Epithelial cell of prostate (primary cell): ENCODE data around the gene MAN2B2.
A peak's percentile ranks its signal among the peaks of the same experiment; 100 is the strongest.

Source experiments
- DNase-seq: peaks from one replicate; pipeline ENCODE4 v3.0.0-alpha.2; 2011; ENCODE audit warnings: low read depth, low spot score
- H3K27ac ChIP-seq: fragments of 450-650 bp; 2 replicates; pipeline ENCODE4 v1.5.1; 2017; ENCODE audit warnings: mild to moderate bottlenecking

Gene MAN2B2

GRCh38 chr4:6565691-6566390 lies 9.1 kb upstream of the MAN2B2 start:
- DNase-seq = no peak

GRCh38 chr4:6566391-6567190 lies 8.4 kb upstream of the MAN2B2 start:
- no peak overlapping the region for H3K27ac ChIP-seq
- no peak for DNase-seq

More at GRCh38 chr4:6565691-6566390, 9.1 kb upstream of the MAN2B2 start:
- H3K27ac ChIP-seq = no peak overlapping the region

- H3K27ac ChIP-seq = no peak overlapping the region
- no peak for DNase-seq
These were observed 7.8 kb upstream of the MAN2B2 start for GRCh38 chr4:6567218-6567617.

GRCh38 chr4:6568148-6568547 lies 6.8 kb upstream of the MAN2B2 start:
- H3K27ac ChIP-seq = no peak overlapping the region
- DNase-seq = no peak

GRCh38 chr4:6568689-6569332 lies 6.2 kb upstream of the MAN2B2 start:
- DNase-seq = peak; percentile 51
- H3K27ac ChIP-seq = no peak overlapping the region

GRCh38 chr4:6571608-6572007 lies 3.4 kb upstream of the MAN2B2 start:
- DNase-seq = no peak
- no peak overlapping the region for H3K27ac ChIP-seq

- no peak for DNase-seq
These were observed 1.4 kb upstream of the MAN2B2 start for GRCh38 chr4:6573551-6573950.

GRCh38 chr4:6573986-6574746 lies 823 bp upstream of the MAN2B2 start:
- no peak overlapping the region for H3K27ac ChIP-seq

More at GRCh38 chr4:6573551-6573950, 1.4 kb upstream of the MAN2B2 start:
- H3K27ac ChIP-seq = no peak overlapping the region

GRCh38 chr4:6575503-6576240 lies 683 bp downstream of the MAN2B2 start:
- H3K27ac ChIP-seq = no peak overlapping the region
- no peak for DNase-seq

More at GRCh38 chr4:6573986-6574746, 823 bp upstream of the MAN2B2 start:
- DNase-seq = no peak

- DNase-seq = no peak
- no peak overlapping the region for H3K27ac ChIP-seq
These were observed 1.5 kb downstream of the MAN2B2 start for GRCh38 chr4:6576512-6576911.

GRCh38 chr4:6576932-6577331 lies 1.9 kb downstream of the MAN2B2 start:
- no peak for DNase-seq
- H3K27ac ChIP-seq = no peak overlapping the region

GRCh38 chr4:6577409-6577808 lies 2.4 kb downstream of the MAN2B2 start:
- H3K27ac ChIP-seq = no peak overlapping the region
- DNase-seq = no peak

- H3K27ac ChIP-seq = no peak overlapping the region
- no peak for DNase-seq
These were observed 3.2 kb downstream of the MAN2B2 start for GRCh38 chr4:6578221-6578620.

- no peak overlapping the region for H3K27ac ChIP-seq
- no peak for DNase-seq
These were observed 5.4 kb downstream of the MAN2B2 start for GRCh38 chr4:6580353-6580752.

GRCh38 chr4:6581566-6582121 lies 6.7 kb downstream of the MAN2B2 start:
- no peak for DNase-seq
- no peak overlapping the region for H3K27ac ChIP-seq

GRCh38 chr4:6582889-6583490 lies 8.0 kb downstream of the MAN2B2 start:
- H3K27ac ChIP-seq = no peak overlapping the region
- no peak for DNase-seq

- no peak for DNase-seq
- no peak overlapping the region for H3K27ac ChIP-seq
These were observed 9.9 kb downstream of the MAN2B2 start for GRCh38 chr4:6584865-6585264.

- no peak overlapping the region for H3K27ac ChIP-seq
- DNase-seq = no peak
These were observed 11.8 kb downstream of the MAN2B2 start for GRCh38 chr4:6586715-6587325.

- H3K27ac ChIP-seq = no peak overlapping the region
- DNase-seq = no peak
These were observed 14.5 kb downstream of the MAN2B2 start for GRCh38 chr4:6589444-6589843.
